Stimulated activated CD8-positive, alpha-beta memory T cell treated with anti-CD3 and anti-CD28 coated beads, Interleukin-15, amount 100 ng/mL, for 48 hours (primary cell): ENCODE data around the gene FRMD1.

ENCODE experiments used
- DNase-seq, 2 donors: peaks; one replicate each; pipeline ENCODE4 v3.0.0-alpha.2; 2020; ENCODE audit warnings: low read depth in 2 of 2

The FRMD1 gene

DNA sequence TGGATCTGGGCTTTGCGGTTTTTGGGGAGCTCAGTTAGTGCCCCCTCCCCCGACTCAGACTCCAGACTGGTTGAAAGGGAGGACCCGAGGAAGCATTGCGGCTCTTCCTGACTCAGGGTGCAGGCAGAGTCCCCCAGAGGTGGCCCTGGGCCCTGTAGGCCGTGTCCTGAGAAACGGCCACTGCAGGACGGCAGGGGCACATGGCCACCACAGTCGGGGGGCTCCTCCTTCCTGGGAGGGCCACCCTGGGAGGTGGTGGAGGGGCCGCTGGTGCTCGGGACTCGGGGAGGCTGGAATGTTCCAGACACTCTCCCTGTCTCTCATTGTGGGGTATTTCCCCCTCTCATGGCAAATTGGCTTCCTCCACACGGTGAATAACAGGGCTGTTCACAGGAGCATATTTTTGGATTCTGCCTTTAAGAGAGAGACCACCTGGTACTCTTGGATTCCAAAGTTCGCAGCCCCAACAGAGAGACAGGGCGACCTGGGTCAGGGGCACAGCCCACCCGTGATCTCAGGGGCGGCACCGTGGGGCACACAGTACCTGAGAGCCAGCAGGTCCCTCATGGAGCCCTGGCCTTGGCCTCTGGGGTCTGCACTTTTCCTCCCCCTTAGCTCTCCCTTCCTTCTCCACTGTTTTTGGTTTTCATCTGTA is 35.7 kb downstream of the FRMD1 start:
- DNase-seq = no peak

GRCh38 chr6:168042426-168043192 is 36.4 kb downstream of the FRMD1 start:
- no peak for DNase-seq

DNA sequence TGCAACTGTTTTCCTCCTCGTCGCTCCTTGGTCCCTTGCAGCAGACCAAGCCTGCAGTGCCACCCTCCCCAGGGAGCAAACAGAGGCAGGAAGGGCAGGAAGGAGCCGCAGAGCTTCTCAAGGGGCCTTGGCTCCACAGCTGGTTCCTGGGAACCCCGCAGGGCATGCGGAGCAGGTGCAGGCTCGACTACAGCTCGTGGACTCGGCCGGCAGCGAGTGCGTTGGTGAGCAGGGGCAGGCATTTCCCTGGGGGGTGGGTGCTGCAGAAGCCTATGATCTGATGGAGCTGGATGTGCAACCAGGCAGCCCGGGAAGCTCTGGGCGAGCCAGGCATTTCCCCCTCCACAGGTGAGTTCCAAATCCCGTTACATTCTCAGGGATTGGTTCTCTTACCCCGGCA is 37.1 kb downstream of the FRMD1 start:
- no peak for DNase-seq

DNA sequence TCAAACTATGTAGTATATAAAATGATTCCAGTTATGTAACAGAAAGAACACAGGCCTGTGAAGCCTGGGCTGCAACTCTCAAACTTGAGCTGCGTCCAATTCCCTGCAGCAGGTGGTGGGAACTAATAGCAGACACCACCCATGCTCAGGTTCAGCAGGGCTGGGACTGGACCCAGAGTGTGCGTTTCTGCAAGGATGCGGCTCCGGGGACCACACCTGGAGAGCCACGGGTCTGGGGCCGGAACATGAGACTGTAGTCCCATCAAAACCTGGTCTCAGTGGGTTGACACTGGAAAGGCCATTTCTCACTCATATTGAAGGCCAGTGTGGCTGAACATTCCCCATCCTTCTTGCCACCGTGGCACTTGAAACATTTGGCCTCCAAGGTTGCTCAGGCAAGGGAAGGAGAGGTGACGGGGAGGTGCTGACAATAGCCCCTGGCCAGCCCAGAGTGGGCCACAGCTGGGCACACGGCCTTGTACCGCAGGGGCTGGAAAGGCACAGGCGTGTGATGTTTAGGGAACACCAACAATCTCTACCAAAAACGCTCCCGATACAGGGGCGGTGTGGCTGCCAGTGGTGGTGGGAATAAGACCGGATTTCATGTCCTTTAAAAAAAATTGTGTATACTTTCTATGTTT is 38.0 kb downstream of the FRMD1 start:
- DNase-seq = no peak

GRCh38 chr6:168039849-168040248 is 39.2 kb downstream of the FRMD1 start:
- DNase-seq = no peak

- no peak for DNase-seq
These were observed 39.7 kb downstream of the FRMD1 start for GRCh38 chr6:168039301-168039700.

DNA sequence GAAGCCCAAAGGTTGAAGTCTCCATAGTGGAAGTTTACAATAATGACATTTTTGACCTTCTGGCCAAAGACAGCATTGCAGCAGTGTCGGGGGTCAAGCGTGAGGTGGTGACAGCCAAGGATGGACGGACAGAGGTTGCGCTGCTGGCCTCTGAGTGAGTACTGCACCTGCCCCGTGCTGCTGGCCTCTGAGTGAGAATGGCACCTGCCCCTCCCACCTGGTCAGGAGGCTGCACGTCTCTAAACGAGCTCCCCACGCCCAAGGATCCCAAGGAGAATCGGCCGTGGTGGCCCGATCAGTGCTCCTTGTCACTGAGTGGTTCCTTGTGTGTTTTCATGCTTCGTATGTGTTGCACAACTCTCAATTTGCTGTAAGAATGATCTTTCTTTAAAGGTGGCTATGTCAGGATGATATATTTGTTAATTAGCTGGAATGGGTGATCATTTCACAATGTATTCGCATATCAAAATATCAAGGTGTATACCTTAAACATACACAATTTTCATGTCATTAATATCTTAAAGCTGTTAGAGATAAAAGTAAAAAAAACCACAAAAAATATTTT is 40.4 kb downstream of the FRMD1 start:
- DNase-seq = no peak

DNA sequence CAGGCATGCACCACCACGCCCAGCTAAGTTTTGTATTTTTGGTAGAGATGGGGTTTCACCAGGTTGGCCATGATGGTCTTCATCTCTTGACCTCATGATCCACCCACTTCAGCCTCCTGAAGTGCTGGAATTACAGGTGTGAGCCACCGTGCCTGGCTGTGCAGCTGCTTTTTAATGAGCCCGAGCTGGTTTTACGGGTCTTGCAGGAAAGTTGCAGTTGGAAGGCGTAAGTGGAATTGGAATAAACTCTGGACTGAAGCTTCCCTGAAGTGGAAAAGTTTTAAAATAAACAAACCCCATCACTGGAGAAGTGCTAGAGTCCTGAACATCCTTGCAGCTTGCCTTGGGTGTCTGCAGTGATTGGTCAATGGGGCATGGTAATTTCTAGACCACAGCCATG is 41.2 kb downstream of the FRMD1 start:
- no peak for DNase-seq

GRCh38 chr6:168037242-168037641 is 41.8 kb downstream of the FRMD1 start:
- no peak for DNase-seq

- DNase-seq = no peak
These were observed 43.1 kb downstream of the FRMD1 start for GRCh38 chr6:168035661-168036545.

DNA sequence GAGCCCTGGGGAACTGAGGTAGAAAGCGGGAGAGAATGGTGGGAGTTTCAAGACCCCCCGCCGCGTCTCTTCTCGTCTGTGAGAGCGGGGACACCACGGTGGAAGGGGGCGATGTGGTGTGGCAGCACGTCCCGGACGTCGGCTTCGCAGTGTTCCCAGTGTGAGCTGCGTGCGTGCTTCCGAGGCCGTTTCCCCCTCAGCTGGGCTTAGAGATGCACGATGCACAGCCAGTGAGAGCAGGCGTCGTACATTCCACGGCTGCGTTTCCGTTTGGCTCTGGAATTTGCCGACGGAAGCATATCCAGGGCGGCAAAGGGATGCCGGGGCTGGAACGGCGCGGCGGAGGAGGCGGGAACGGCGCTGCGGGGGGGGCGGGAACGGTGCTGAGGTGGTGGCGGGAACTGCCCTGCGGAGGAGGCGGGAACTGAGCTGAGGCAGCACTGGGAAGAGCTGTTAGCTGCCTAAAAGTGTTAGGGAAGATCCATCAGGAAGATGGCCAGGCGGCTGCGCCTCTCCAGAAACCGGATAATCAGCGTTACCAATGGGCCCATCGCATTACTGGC is 43.8 kb downstream of the FRMD1 start:
- no peak for DNase-seq

GRCh38 chr6:168034537-168034936 is 44.5 kb downstream of the FRMD1 start:
- DNase-seq = no peak

DNA sequence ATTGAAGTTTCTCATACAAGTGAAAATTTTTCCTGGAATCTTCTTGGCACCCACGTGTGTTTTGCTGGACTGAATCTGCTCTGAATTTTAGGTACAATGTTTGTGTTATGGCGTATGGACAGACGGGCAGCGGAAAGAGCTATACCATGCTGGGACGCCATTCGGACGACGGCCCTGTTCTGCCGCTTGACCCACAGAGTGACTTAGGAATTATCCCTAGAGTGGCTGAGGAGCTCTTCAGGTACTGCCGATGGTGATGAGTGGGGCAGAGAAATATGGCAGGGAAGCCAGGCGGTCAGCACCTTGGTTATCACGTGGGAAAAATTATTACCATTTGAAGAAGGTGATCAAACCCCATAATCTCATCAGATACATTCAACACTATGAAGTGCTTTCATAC is 45.2 kb downstream of the FRMD1 start:
- no peak for DNase-seq

DNA sequence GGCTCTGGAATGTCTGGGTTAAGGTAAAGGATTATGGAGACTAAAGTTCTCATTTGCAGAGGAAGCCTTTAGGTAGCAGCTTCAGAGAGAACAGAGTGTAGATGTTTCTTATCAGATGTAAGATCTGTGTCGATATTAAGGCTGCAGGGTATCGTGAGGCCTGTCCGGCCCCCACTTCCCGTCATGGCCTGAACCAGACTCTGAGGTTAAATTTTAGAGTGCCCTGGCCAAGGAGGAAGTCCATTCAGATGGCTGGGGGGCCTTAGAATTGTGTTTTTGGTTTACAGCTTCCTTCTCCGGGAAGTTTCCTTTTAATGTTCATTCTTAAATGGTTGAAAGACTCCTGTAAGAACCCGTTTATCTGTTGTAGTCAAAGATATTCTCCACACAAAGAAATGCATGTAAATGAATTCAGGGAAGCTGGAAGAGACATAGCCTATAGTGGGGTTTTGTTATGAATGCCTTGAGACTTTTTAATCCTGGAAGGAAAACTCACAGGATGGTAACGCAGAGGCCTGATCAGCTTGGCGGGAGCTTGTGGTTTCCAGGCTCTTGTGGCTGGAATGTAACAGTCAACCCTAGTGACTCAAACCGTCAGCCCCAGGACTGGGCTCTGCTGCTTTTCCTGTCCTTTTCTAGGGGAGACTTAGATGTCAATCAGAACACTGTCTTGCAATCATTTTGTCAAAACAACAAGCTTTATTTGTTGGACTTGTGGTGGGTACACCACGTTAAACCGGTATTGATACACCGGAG is 46.8 kb downstream of the FRMD1 start:
- no peak for DNase-seq

GRCh38 chr6:168031411-168031971 is 47.5 kb downstream of the FRMD1 start:
- DNase-seq = no peak

DNA sequence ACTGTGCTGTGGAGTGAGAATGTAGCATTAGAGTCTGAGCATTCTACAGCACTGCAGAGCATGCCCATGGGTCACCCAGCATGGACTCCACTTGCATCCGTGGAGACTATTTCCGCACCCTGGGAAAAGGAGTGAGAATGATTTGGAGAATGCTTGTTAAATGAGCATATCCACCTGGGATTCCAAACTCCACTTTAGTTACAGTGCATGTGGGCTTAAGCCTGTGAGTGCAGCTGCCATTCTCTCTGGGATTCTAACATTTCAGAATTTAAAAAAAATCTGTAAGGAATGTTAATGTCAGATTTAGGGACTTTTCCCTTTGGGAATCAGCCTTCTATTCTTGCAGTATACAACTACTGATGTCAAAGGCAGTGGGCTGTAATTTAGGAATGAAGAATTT is 48.1 kb downstream of the FRMD1 start:
- DNase-seq = no peak

- no peak for DNase-seq
These were observed 48.7 kb downstream of the FRMD1 start for GRCh38 chr6:168030218-168030746.

GRCh38 chr6:168029459-168030217 is 49.4 kb downstream of the FRMD1 start:
- no peak for DNase-seq

DNA sequence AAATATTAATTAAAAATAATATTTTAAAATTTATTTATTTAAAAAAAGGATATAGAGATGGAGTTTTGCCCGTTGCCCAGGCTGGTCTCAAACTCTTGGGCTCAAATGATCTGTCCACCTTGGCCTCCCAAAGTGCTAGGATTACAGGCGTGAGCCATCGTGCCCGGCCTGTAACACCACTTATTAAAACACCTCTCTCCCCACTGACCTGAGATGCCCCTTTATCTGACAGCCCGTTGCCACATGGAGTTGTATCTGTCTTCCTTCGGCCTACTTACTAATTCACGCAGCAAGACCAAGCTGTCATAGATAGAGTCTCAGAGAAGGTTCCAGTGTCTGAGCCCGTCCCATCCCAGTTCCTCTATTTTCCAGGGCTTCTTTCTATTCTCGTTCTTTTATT is 50.8 kb downstream of the FRMD1 start:
- DNase-seq = no peak
